Endodermal cell (in vitro differentiated cells): ENCODE results near the gene RYR2. TPM values are rescaled to one million over a fixed set of nuclear protein-coding genes. Genes with fewer than 3 reads are reported as not detected.

Experiments used
- DNase-seq: peaks from one replicate; pipeline ENCODE4 v3.0.0-alpha.2; 2017
- H3K27ac ChIP-seq: 2 replicates; pipeline ENCODE4 v1.5.1; 2013; ENCODE audit warnings: mild to moderate bottlenecking, low read depth, low read length, moderate library complexity
- H3K27me3 ChIP-seq: 2 replicates; pipeline ENCODE4 v1.6.1; 2013; ENCODE audit warnings: mild to moderate bottlenecking, low read length, moderate library complexity; ENCODE audit not compliant: insufficient read depth, control insufficient read depth, poor library complexity, severe bottlenecking
- H3K36me3 ChIP-seq: 2 replicates; pipeline ENCODE4 v1.7.0; 2013; ENCODE audit warnings: mild to moderate bottlenecking, low read length, moderate library complexity; ENCODE audit not compliant: control insufficient read depth, insufficient read depth
- H3K4me1 ChIP-seq: one replicate; pipeline ENCODE4 v1.7.0; 2013; ENCODE audit warnings: low read length; ENCODE audit not compliant: control insufficient read depth, insufficient read depth
- H3K4me3 ChIP-seq: 2 replicates; pipeline ENCODE4 v1.5.1; 2013; ENCODE audit warnings: mild to moderate bottlenecking, low read length, moderate library complexity
- H3K9ac ChIP-seq: 2 replicates; pipeline ENCODE4 v1.6.1; 2013; ENCODE audit warnings: mild to moderate bottlenecking, low read length, moderate library complexity; ENCODE audit not compliant: poor library complexity, severe bottlenecking; ENCODE audit errors: extremely low read depth
- H3K9me3 ChIP-seq: 2 replicates; pipeline ENCODE4 v1.6.1; 2013; ENCODE audit warnings: mild to moderate bottlenecking, low read length, moderate library complexity; ENCODE audit not compliant: control insufficient read depth
- H3K27ac Mint-ChIP-seq: 2 replicates; pipeline ENCODE4 v1.8.0; 2020; ENCODE audit warnings: mixed read lengths
- H3K27me3 Mint-ChIP-seq: 2 replicates; pipeline ENCODE4 v1.8.0; 2021; ENCODE audit warnings: mild to moderate bottlenecking, mixed read lengths; ENCODE audit not compliant: insufficient read depth
- H3K36me3 Mint-ChIP-seq: 2 replicates; pipeline ENCODE4 v1.8.0; 2020; ENCODE audit warnings: low read depth, mixed read lengths
- H3K4me1 Mint-ChIP-seq: 2 replicates; pipeline ENCODE4 v1.8.0; 2020; ENCODE audit warnings: mixed read lengths
- H3K4me3 Mint-ChIP-seq: 2 replicates; pipeline ENCODE4 v1.8.0; 2020; ENCODE audit warnings: mild to moderate bottlenecking, moderate library complexity, mixed read lengths
- H3K9me3 Mint-ChIP-seq: 2 replicates; pipeline ENCODE4 v1.8.0; 2020; ENCODE audit warnings: mild to moderate bottlenecking, mixed read lengths
- WGBS, 2 experiments: methylation state at CpG; one replicate each; pipeline versions ENCODE4 v1.1.5 to v1.1.7; 2013; ENCODE audit warnings: missing lambda C conversion rate in 2 of 2, mixed read lengths in 1 of 2; ENCODE audit not compliant: insufficient coverage in 1 of 2, insufficient read length in 1 of 2; 5-methylcytosine and 5-hydroxymethylcytosine counted together
- total RNA-seq, 2 donors: library from RNA; stranded (reverse); fragmentation: NEBNext Ultra II Directional in 1 of 2; extraction: Animal tissue kit (Norgen Biotek cat#: 25700) in 1 of 2; gene quantifications; 2 replicates in 1 of 2; 3 replicates in 1 of 2; pipeline ENCODE4 v1.2.1, GENCODE V29; 2021
- TF ChIP-seq, protein P1 (sequence below): fragments of 200-600 bp; sonication (generic); conservative IDR thresholded peaks from 2 replicates; pipeline ENCODE4 v1.5.0; 2021; ENCODE audit warnings: antibody characterized with exemption, mild to moderate bottlenecking

Gene RYR2
- total RNA-seq, 2 donors from 2014 or later: 0.95 to 2.4 TPM

DNA sequence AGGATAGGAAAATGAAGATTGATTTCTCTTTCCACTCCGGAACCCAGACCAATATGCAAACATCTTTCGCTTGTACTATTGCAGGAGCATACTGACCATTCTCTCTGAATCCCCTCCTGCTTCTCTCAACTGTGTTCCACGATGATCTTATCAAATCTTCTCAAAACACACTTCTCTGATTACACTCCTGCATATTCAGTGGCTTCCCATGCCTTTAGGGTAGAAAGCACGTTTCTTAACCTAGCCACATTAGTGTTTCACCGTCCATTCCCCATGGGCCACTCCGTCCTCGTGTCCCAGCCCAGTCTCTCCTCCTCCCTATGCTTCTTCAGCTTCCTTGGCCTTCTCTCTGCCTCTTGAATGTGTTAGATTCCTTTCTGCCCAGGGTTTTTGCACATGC lies 650.3 kb downstream of the RYR2 start:
- H3K4me1 Mint-ChIP-seq: peaks cover 11% of the 10 kb centered on the region
- H3K36me3 Mint-ChIP-seq: no peaks in the 10 kb centered on the region
- Histone ChIP-seq H3K4me1 (no peaks in the 10 kb centered on the region), H3K27ac (no peak overlapping the region), H3K4me3 (no peak overlapping the region), H3K9ac (no peak overlapping the region), H3K9me3 (no peaks in the 10 kb centered on the region), H3K27me3 (no peaks in the 10 kb centered on the region), H3K36me3 (no peaks in the 10 kb centered on the region)
- TF ChIP-seq, protein P1, sequence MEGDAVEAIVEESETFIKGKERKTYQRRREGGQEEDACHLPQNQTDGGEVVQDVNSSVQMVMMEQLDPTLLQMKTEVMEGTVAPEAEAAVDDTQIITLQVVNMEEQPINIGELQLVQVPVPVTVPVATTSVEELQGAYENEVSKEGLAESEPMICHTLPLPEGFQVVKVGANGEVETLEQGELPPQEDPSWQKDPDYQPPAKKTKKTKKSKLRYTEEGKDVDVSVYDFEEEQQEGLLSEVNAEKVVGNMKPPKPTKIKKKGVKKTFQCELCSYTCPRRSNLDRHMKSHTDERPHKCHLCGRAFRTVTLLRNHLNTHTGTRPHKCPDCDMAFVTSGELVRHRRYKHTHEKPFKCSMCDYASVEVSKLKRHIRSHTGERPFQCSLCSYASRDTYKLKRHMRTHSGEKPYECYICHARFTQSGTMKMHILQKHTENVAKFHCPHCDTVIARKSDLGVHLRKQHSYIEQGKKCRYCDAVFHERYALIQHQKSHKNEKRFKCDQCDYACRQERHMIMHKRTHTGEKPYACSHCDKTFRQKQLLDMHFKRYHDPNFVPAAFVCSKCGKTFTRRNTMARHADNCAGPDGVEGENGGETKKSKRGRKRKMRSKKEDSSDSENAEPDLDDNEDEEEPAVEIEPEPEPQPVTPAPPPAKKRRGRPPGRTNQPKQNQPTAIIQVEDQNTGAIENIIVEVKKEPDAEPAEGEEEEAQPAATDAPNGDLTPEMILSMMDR: no peak
- 89 to 90% methylated on average over 7 of the region's 7 CpGs for WGBS, 2 experiments
- no peaks in the 10 kb centered on the region for H3K9me3 Mint-ChIP-seq
- DNase-seq: no peak
- no peak overlapping the region for H3K4me3 Mint-ChIP-seq
- H3K27me3 Mint-ChIP-seq: no peaks in the 10 kb centered on the region
- H3K27ac Mint-ChIP-seq: peak overlapping the region; percentile 1

DNA sequence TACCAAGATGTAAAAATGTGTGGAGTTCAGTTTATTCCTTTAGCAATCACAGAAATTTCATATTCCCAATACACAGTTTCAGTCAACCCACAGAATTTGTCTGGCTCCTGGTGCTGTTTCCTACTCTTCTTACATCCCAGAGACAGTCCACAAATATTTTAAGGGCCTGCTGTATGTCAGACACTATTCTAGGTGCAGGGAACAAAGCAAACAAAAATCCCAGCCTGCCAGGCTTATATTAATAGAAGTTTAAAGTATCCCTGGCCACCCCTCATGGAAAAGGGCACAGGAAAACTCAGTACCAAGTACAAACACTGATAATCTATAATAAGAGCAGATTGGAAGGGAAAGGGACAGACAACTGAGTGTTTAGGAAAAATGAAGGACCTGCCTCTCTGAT lies 653.9 kb downstream of the RYR2 start:
- Histone ChIP-seq H3K36me3 (no peaks in the 10 kb centered on the region), H3K27me3 (no peaks in the 10 kb centered on the region), H3K27ac (no peak overlapping the region), H3K9ac (no peak overlapping the region), H3K9me3 (no peaks in the 10 kb centered on the region), H3K4me1 (no peaks in the 10 kb centered on the region), H3K4me3 (no peak overlapping the region)
- no peak overlapping the region for H3K27ac Mint-ChIP-seq
- no peaks in the 10 kb centered on the region for H3K27me3 Mint-ChIP-seq
- no peaks in the 10 kb centered on the region for H3K36me3 Mint-ChIP-seq
- TF ChIP-seq, protein P1: no peak
- no peaks in the 10 kb centered on the region for H3K9me3 Mint-ChIP-seq
- no peak overlapping the region for H3K4me3 Mint-ChIP-seq
- H3K4me1 Mint-ChIP-seq: peaks cover 11% of the 10 kb centered on the region
- DNase-seq: no peak

DNA sequence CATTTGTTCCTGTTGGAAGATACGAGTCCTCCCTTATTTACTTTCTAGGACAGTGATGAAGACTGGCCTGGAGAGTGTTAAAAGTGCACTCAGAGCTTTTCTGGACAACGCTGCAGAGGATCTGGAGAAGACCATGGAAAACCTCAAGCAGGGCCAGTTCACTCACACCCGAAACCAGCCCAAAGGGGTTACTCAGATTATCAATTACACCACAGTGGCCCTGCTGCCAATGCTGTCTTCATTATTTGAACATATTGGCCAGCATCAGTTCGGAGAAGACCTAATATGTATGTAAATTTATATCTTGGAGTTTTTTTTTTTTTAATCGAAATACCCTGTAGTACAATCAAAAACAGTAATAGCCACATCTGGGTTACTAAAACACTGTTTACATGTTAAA lies 658.2 kb downstream of the RYR2 start:
- Mint-ChIP-seq H3K27me3 (no peaks in the 10 kb centered on the region), H3K36me3 (no peaks in the 10 kb centered on the region), H3K4me3 (no peak overlapping the region), H3K27ac (no peak overlapping the region), H3K4me1 (peaks cover 3% of the 10 kb centered on the region), H3K9me3 (no peaks in the 10 kb centered on the region)
- TF ChIP-seq, protein P1: no peak
- H3K9ac ChIP-seq: no peak overlapping the region
- H3K27me3 ChIP-seq: no peaks in the 10 kb centered on the region
- H3K4me1 ChIP-seq: no peaks in the 10 kb centered on the region
- H3K36me3 ChIP-seq: no peaks in the 10 kb centered on the region
- no peak overlapping the region for H3K4me3 ChIP-seq
- no peak overlapping the region for H3K27ac ChIP-seq
- DNase-seq: no peak
- WGBS, 2 experiments: 94 to 100% methylated on average over 1 to 4 of the region's 5 CpGs
- no peaks in the 10 kb centered on the region for H3K9me3 ChIP-seq
